HG03103 (cell line): Measurements from ENCODE around the gene VPS72.
"Not testable (repeated sequence)": the region's sequence is repeated elsewhere in the genome, so short reads cannot be mapped to it uniquely, and the experiment has no call there.

ENCODE experiments used
- ATAC-seq: cut with Tn5 transposase; IDR thresholded peaks from one replicate; pipeline ENCODE4 v1.9.1; 2021; ENCODE audit warnings: low read depth; ENCODE audit not compliant: unreplicated experiment

VPS72 gene, protein sequence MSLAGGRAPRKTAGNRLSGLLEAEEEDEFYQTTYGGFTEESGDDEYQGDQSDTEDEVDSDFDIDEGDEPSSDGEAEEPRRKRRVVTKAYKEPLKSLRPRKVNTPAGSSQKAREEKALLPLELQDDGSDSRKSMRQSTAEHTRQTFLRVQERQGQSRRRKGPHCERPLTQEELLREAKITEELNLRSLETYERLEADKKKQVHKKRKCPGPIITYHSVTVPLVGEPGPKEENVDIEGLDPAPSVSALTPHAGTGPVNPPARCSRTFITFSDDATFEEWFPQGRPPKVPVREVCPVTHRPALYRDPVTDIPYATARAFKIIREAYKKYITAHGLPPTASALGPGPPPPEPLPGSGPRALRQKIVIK

DNA sequence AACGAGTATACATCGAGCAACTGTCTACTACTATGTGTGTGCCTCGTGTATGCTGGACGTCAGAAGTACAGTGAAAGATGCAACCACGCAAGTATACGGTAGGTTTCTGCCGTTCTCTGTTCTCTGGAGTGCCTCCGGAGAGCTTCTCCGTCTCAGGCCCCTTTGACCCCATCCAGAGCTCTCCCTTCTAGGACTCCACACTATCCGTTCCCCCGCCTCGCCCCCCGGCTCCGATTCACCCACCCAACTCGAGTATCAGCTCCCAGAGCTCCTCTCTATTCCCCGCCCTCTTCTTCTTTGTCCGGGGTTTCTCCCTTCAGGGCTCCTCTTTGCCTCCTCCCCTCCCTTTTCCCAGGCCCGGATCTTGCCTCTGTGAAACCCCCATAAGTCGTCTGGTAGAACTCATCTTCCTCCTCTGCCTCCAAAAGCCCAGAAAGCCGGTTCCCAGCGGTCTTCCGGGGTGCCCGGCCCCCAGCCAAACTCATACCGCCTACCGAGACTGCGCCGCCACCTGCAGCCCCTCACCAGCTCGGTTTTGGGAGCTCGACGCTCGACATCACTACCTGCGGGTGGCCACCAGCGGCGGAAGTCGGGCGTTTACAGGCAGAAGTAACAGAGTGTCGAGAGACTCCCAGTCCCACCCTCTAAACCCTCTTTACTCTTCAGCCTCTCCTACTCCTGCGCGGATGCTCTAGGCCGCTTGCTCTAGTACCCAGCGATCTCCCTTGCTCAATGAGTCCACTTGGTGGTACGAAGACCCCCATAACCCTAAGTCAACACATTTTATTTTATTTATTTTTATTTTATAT lies at the start of gene VPS72:
VPS72 (minus strand) TSS at position 561 of the 809 bp plus-strand sequence; CDS start at position 485, 76 bp downstream.
- peak; percentile 86 for ATAC-seq

GRCh38 chr1:151238467-151238739 lies 48.4 kb upstream of the VPS72 start:
- ATAC-seq = no peak

- no peak for ATAC-seq
These were observed 47.9 kb upstream of the VPS72 start for GRCh38 chr1:151237678-151238466.

- ATAC-seq = no peak
These were observed 45.2 kb upstream of the VPS72 start for GRCh38 chr1:151235235-151235634.

DNA sequence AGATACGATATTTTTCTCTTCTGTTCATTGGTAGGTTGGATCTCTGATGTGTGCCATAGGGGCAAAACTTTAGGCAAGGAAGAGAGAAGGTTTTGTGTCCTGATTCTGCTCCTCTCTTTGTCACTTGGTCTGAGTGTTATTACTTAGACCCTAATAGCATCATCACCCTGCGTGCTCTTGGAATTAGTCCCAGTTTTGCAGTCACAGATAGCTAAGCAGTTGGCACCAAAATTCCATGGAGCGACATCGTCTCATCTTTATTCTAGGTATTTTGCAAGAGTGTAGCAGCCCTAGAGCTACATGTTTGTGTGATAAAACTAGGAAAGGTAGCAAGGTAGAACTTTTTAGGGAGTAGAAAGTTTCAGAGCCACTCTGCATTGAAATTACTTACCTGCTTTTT lies 32.1 kb upstream of the VPS72 start:
- no peak for ATAC-seq

- ATAC-seq = no peak
These were observed 31.6 kb upstream of the VPS72 start for GRCh38 chr1:151221616-151222015.

GRCh38 chr1:151213560-151213959 lies 23.6 kb upstream of the VPS72 start:
- no peak for ATAC-seq

DNA sequence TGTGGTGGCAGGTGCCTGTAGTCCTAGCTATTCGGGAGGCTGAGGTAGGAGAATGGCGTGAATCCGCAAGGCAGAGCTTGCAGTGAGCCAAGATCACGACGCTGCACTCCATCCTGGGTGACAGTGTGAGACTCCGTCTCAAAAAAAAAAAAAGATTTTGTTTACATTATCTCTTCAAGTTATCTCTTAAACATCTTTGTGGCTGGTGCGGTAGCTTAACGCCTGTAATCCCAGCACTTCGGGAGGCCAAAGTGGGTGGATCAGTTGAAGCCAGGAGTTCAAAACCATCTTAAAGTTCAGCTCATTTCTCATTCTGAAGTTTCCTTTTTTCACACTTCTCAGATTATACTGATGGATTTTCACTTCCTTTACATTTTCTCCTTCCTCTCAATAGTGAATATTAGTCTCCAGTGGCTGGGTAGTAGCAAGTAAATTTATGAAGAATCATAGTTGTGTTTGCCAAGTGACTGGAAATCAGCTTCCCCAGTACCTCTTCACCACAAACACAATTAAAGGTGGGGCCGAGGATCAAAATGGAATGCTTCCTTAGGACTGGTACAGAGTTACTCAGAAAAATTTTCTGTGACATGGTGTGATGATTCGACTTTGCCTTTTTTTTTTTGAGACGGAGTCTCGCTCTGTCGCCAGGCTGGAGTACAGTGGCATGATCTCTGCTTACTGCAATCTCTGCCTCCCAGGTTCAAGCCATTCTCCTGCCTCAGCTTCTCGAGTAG lies 22.1 kb upstream of the VPS72 start:
- ATAC-seq = no peak

DNA sequence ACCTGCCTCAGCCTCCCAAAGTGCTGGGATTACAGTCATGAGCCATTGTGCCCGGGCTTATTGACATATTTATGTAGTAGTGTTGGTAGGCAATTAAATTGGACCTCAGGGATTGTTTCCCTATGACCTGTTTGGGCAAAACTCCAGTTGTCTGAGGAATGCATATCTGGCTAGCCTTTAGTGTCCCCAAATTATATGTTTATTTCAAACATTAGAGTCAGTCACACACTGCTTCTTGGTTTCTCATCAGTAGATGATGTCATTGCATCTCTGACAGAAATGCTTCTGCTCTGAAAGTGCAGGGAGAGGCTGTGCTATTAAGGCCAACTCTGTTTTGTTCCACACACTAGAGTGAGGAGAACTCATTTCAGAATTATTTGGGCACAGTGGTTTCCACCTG lies 20.8 kb upstream of the VPS72 start:
- no peak for ATAC-seq

GRCh38 chr1:151205381-151205965 lies 15.5 kb upstream of the VPS72 start:
- not testable (repeated sequence) for ATAC-seq

DNA sequence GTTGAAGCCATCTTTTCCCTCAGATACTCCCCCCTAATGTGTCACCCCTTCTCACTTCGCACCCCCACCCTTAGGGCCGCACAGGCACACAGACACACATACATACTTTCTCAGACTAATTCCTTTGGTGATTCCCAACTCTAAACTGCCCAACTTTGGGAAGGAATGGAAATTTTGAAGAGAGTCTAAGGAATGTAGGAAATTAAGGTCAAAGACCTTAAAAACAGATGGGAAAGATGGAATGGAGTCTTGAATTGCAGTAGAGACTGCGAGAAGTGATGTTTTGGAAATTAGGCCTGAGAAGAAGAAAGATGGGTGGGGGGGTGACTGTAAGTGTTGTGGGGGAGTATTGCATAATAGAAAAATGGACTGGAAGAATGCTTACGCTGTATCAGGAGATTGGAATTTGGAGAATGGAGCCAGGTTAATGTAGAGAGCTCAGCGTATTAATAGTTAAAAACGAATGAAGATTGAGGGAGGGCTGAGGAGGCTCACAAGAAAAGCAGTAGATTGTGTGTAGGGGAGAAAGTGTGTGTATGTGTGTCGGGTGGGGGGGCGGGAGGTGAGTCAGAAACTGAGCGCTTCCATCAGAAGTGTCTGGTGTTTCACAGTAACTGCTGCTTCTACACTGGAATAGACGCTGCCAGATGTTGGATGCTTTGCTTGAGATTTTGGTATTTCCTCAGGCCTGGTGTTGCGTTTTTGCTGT lies 10.0 kb upstream of the VPS72 start:
- no peak for ATAC-seq

GRCh38 chr1:151198254-151199127 lies 8.5 kb upstream of the VPS72 start, which contains the start of gene PIP5K1A:
Gene PIP5K1A, plus strand, starts transcription at chr1:151198552. Its CDS starts 445 bp downstream, at chr1:151198997.
- ATAC-seq = peak; percentile 66

DNA sequence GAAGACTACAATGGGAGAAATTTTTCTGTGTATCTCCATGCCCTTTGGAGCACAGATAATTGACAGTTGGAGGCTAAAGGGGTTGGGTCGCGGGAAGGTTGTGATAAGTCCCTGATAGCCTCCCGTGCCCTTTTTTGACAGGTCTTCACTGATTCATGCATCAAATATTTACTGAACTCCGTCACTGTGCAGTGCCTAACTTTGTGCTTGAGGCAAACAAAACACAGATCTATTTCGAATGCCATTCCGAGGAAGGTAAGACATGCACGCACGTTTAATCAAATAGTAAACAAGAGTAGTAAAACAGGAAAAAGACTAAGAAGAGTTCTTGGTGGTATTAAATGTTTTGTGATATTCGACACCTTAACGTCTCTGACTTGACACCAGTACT lies 7.9 kb upstream of the VPS72 start:
- no peak for ATAC-seq

- no peak for ATAC-seq
These were observed 6.3 kb upstream of the VPS72 start for GRCh38 chr1:151196292-151196800.

DNA sequence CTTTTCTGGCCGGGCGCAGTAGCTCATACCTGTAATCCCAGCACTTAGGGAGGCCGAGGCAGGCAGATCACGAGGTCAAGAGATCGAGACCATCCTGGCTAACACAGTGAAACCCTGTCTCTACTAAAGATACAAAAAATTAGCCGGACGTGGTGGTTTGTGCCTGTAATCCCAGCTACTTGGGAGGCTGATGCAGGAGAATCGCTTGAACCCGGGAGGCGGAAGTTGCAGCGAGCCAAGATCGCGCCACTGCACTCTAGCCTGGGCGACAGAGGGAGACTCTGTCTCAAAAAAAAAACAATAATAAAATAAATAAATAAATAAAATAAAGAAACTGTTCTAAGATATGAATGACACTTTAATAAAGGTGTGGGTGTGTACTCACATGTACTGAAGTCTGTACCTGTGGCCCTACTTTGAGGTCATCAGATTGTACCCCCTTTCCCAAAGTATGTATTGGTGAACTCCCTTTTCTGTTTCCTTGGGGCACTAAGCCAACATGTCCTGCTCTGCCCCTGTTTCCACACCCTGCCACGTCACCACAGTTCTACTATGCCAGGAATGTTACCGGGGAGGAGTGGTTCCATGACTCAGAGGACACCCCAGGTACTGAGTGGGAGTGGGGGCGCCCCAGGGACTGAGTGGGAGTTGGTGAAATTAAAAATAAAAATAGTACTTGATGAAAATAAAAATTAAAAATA lies 5.0 kb upstream of the VPS72 start:
- ATAC-seq = not testable (repeated sequence)

DNA sequence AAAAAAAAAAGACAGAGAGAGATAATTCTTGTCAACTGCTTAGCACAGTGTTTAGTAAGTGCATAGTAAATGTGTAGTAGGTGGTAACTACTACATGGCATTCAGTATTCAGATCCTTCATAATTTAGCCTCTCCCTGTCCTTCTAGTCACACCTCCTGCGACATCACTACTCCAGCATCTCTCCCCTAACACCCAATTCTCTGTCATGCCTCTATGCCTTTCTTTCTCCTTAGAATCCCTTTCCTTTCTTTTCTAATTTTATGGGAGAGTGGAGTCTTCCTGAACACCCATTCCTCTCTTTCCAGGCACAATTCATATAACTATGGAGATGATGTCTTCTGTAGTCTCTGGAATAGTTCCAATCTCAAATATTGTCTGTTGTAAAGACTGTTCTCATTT lies 3.9 kb upstream of the VPS72 start:
- ATAC-seq = no peak

DNA sequence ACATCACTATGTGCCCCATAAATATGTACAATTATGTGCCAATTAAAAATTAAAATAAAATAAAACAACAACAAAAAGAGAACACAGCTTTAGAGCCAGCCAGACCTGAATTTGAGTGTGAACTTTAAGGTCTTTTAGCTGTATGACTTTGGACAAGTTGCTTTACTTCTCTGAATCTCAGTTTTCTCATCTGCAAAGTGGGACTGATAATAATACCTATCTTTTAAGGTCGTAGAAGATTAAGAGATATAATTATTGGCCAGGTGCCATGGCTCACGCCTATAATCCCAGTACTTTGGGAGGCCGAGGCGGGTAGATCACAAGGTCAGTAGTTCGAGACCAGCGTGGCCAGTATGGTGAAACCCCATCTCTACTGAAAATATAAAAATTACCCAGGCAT lies 3.3 kb upstream of the VPS72 start:
- ATAC-seq = no peak

DNA sequence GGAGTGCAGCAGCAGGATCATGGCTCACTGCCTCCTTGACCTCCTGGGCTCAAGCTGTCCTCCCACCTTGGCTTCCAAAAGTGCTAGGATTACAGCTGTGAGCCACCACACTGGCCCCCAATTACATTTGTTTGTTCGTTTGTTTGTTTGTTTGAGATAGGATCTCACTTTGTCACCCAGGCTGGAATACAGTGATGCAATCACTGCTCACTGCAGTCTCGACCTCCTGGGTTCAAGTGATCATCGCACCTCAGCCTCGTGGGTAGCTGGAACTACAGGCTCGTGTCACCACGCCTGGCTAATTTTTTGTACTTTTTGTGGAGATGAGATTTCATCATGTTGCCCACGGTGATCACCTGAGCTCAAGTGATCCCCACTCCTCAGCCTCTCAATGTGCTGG lies 2.0 kb upstream of the VPS72 start:
- ATAC-seq = no peak
